BJ (cell line): ENCODE measurements around the gene C16orf87. TPM values are rescaled to one million over a fixed set of nuclear protein-coding genes. Genes with fewer than 3 reads are reported as not detected.

Experiments
- CTCF ChIA-PET: fragments of 350-600 bp; formaldehyde crosslinking; extraction: SDS; loops from one replicate; lab custom pipeline; 2021; ENCODE audit warnings: antibody characterized with exemption, inconsistent platforms; lab: Yijun Ruan, JAX
- POLR2A ChIA-PET: fragments of 300-600 bp; sonication (Branson Sonifier 250); formaldehyde crosslinking; extraction: SDS; loops from one replicate; lab custom pipeline; 2021; ENCODE audit warnings: antibody characterized with exemption; lab: Charles Lee
- DNase-seq: peaks from one replicate; pipeline ENCODE4 v3.0.0-alpha.2; 2011; ENCODE audit warnings: low read depth
- H3K27me3 ChIP-seq: 2 replicates; pipeline ENCODE4 v1.6.0; 2011; ENCODE audit warnings: low read length; ENCODE audit not compliant: control insufficient read depth, insufficient read depth
- H3K36me3 ChIP-seq: 2 replicates; pipeline ENCODE4 v1.5.1; 2011; ENCODE audit warnings: low read length; ENCODE audit not compliant: control insufficient read depth, insufficient read depth
- H3K4me3 ChIP-seq: 2 replicates; pipeline ENCODE4 v1.5.1; 2011; ENCODE audit warnings: low read depth, mild to moderate bottlenecking, control low read depth, low read length
- polyA plus RNA-seq: library from polyadenylated mRNA; depleted of rRNA; stranded (reverse); fragments of >200 nt; gene quantifications from 2 replicates; pipeline ENCODE4 v1.2.3, GENCODE V29; 2011
- TF ChIP-seq, protein P1 (sequence below): IDR thresholded peaks from 2 replicates; pipeline ENCODE4 v1.5.1; 2011; ENCODE audit warnings: low read depth, mild to moderate bottlenecking, control low read depth, inconsistent platforms, low read length, moderate library complexity; ENCODE audit not compliant: insufficient read depth

The C16orf87 gene
- polyA plus RNA-seq, 1 experiment: 2.1 TPM

DNA sequence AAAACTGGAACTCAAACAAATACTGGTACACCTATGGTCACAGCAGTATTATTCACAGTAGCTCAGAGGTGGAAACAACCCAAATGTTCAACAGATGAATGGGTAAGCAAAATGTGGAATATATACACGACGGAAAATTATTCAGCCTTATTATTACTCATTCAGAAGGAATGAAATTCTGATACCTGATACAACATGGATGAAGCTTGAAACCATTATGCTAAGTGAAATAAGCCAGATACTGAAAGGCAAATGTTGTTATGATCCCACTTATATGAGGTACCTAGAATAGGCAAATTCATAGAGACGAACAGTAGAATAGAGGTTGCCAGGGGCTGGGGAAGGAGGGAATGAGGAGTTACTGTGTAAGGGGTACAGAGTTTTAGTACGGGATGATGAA lies 55.8 kb downstream of the C16orf87 start:
- CTCF ChIA-PET: no interaction called here
- no peak for DNase-seq
- POLR2A ChIA-PET: interaction anchor here (0.6 kb wide), 1 partner anchor 116 kb away, joined by 4 read pairs; no protein-coding TSS in a partner anchor
- Histone ChIP-seq H3K4me3 (no peak overlapping the region), H3K36me3 (no peaks in the 10 kb centered on the region), H3K27me3 (no peaks in the 10 kb centered on the region; the same call in 1 of the 2 replicates)
- TF ChIP-seq, protein P1, sequence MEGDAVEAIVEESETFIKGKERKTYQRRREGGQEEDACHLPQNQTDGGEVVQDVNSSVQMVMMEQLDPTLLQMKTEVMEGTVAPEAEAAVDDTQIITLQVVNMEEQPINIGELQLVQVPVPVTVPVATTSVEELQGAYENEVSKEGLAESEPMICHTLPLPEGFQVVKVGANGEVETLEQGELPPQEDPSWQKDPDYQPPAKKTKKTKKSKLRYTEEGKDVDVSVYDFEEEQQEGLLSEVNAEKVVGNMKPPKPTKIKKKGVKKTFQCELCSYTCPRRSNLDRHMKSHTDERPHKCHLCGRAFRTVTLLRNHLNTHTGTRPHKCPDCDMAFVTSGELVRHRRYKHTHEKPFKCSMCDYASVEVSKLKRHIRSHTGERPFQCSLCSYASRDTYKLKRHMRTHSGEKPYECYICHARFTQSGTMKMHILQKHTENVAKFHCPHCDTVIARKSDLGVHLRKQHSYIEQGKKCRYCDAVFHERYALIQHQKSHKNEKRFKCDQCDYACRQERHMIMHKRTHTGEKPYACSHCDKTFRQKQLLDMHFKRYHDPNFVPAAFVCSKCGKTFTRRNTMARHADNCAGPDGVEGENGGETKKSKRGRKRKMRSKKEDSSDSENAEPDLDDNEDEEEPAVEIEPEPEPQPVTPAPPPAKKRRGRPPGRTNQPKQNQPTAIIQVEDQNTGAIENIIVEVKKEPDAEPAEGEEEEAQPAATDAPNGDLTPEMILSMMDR: no peak

DNA sequence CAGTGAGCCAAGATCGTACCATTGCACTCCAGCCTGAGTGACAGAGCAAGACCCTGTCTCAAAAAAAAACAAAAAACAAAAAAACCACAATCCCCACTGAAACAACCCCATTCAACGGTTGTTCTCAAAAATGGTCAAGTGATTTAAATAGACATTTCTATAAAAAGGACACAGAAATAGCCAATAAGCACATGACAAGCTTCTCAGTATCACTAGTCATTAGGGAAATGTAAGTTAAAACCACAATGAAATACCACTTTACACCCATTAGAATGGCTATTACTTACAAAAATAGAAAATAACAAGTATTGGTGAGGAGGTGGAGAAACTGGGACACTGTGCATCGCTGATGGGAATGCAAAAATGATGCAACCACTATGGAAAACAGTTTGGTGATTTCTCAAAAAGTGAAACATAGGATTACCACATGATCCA lies 56.2 kb downstream of the C16orf87 start:
- ChIA-PET POLR2A (interaction anchor here (0.6 kb wide), 1 partner anchor 117 kb away, joined by 4 read pairs; no protein-coding TSS in a partner anchor), CTCF (no interaction called here)
- TF ChIP-seq, protein P1: no peak
- no peak overlapping the region for H3K4me3 ChIP-seq
- no peaks in the 10 kb centered on the region for H3K36me3 ChIP-seq
- DNase-seq: no peak
- no peaks in the 10 kb centered on the region for H3K27me3 ChIP-seq

DNA sequence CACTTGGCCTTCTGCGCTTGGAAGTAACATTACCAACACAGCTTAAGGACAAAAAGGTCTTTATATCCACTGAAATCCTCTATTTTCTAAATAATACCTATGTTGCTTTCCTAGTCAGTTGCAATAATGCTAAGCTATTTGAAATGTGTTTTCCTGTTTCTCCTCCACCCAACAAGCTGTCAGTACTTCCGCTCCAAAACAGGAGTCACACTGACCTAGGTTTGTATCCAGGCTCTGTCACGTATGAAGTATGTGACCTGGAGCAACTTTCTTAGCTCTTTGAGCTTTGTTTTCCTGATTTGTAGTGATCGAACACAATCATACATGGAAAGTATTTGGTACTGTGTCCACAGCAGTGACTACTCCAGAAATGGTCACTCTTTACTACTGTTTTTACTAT lies 58.5 kb downstream of the C16orf87 start:
- CTCF ChIA-PET: interaction anchor here (0.7 to 1.6 kb wide), 3 partner anchors 13 to 137 kb away, joined by 3 read pairs; no protein-coding TSS in a partner anchor

DNA sequence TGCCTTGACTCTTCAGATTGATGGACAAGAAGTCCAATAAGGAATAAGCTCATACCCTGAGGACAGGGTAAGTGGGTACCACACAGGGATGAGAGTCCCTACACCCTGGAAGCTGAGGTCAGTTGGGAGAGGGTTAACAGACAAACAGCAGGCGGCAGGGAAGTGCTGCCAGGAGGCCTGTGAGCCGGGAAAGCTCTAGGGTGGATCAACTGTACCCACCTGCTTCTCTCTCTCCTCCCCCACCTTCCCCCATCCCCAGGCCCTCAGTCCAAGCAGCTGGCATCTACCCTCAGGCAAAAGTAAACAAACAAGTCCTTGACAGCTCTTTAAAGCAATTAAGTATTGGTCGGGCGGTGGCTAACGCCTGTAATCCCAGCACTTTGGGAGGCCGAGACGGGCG lies 62.2 kb downstream of the C16orf87 start:
- no peak overlapping the region for H3K4me3 ChIP-seq
- POLR2A ChIA-PET: no interaction called here
- no peaks in the 10 kb centered on the region for H3K27me3 ChIP-seq
- no peak for DNase-seq
- no peaks in the 10 kb centered on the region for H3K36me3 ChIP-seq
- CTCF ChIA-PET: no interaction called here
- TF ChIP-seq, protein P1: no peak

More for the DNA sequence above, 58.5 kb downstream of the C16orf87 start:
- POLR2A ChIA-PET: no interaction called here
- no peaks in the 10 kb centered on the region for H3K27me3 ChIP-seq
- H3K36me3 ChIP-seq: no peaks in the 10 kb centered on the region
- no peak overlapping the region for H3K4me3 ChIP-seq
- TF ChIP-seq, protein P1: no peak
- no peak for DNase-seq

DNA sequence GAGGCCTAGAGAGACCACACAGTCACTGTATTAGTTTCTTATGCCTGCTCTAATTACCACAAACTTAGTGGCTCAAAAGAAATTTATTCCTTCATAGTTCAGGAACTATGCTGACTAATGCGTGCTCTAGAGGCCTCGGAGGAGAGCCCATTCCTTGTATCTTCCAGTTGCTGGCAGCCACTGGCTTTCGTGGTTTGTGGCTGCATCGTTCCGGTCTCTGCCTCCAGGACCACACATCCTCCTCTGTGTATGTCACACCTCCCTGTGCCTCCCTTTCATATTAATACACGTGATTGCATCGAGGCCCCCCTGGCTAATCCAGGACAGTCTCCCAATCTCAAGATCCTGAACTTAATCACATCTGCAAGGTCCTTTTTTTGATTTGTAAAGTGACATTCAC lies 65.9 kb downstream of the C16orf87 start:
- ChIA-PET CTCF (no interaction called here), POLR2A (no interaction called here)
- TF ChIP-seq, protein P1: no peak
- H3K36me3 ChIP-seq: no peaks in the 10 kb centered on the region
- no peak overlapping the region for H3K4me3 ChIP-seq
- DNase-seq: no peak
- no peaks in the 10 kb centered on the region for H3K27me3 ChIP-seq
